Natural killer cell (primary cell): Measurements from ENCODE around the gene INPP5F. TPM values are rescaled to one million over a fixed set of nuclear protein-coding genes. Genes with fewer than 3 reads are reported as not detected.

Experiments
- ATAC-seq, 3 donors: fragments of 150-1000 bp in 2 of 3; fragments of 200-7000 bp in 1 of 3; cut with Tn5 transposase; 1 replicate in 1 of 3; 2 replicates in 2 of 3; pipeline ENCODE4 v1.10.0; 2021; ENCODE audit warnings: mild to moderate bottlenecking in 2 of 3, moderate library complexity in 2 of 3
- DNase-seq, 2 donors: peaks; one replicate each; pipeline versions ENCODE4 v3.0.0 to v3.0.0-alpha.2; 2013 to 2021; ENCODE audit warnings: mixed read lengths in 1 of 2
- H3K27ac ChIP-seq: one replicate; pipeline ENCODE4 v1.5.1; 2013; ENCODE audit warnings: mild to moderate bottlenecking, low read length
- H3K27me3 ChIP-seq: one replicate; pipeline ENCODE4 v1.6.1; 2013; ENCODE audit warnings: low read length; ENCODE audit not compliant: control insufficient read depth, insufficient read depth
- H3K36me3 ChIP-seq: one replicate; pipeline ENCODE4 v1.6.1; 2013; ENCODE audit warnings: low read length; ENCODE audit not compliant: control insufficient read depth, insufficient read depth
- H3K4me1 ChIP-seq: one replicate; pipeline ENCODE4 v1.6.1; 2013; ENCODE audit warnings: low read length; ENCODE audit not compliant: control insufficient read depth, insufficient read depth
- H3K4me3 ChIP-seq: one replicate; pipeline ENCODE4 v1.5.1; 2013; ENCODE audit warnings: low read length
- H3K9me3 ChIP-seq: one replicate; pipeline ENCODE4 v1.6.1; 2013; ENCODE audit warnings: low read length; ENCODE audit not compliant: control insufficient read depth, insufficient read depth
- H3K27ac Mint-ChIP-seq, 2 donors: one replicate each; pipeline ENCODE4 v1.8.0; 2022; ENCODE audit warnings: mild to moderate bottlenecking in 2 of 2, mixed read lengths in 2 of 2, moderate library complexity in 1 of 2
- H3K27me3 Mint-ChIP-seq, 2 donors: one replicate each; pipeline ENCODE4 v1.8.0; 2022; ENCODE audit warnings: low read depth in 2 of 2, mixed read lengths in 2 of 2
- H3K36me3 Mint-ChIP-seq: one replicate; pipeline ENCODE4 v1.8.0; 2022; ENCODE audit warnings: mixed read lengths
- H3K4me1 Mint-ChIP-seq, 2 donors: one replicate each; pipeline ENCODE4 v1.8.0; 2022; ENCODE audit warnings: mixed read lengths in 2 of 2
- H3K4me3 Mint-ChIP-seq: one replicate; pipeline ENCODE4 v1.8.0; 2022; ENCODE audit warnings: mild to moderate bottlenecking, moderate library complexity, mixed read lengths
- H3K9me3 Mint-ChIP-seq, 2 donors: one replicate each; pipeline ENCODE4 v1.8.0; 2022; ENCODE audit warnings: mixed read lengths in 2 of 2
- WGBS: methylation state at CpG from one replicate; pipeline ENCODE4 v1.1.7; 2013; ENCODE audit warnings: missing lambda C conversion rate; ENCODE audit not compliant: insufficient coverage; 5-methylcytosine and 5-hydroxymethylcytosine counted together
- intact Hi-C: fragments of 100-400 bp; cut with micrococcal nuclease; formaldehyde crosslinking; loops from one replicate; pipeline ENCODE4 v1.14.2; 2022
- total RNA-seq, 4 donors: library from RNA; stranded (reverse); fragments of 120-200 nt in 1 of 4; gene quantifications; one replicate each; pipeline versions ENCODE4 v1.2.3 to v1.2.4, GENCODE V29; 2013 to 2022
- TF ChIP-seq, protein P1 (sequence below): fragments of 200-600 bp; IDR thresholded peaks from one replicate; pipeline ENCODE4 v1.8.0; 2022; ENCODE audit warnings: antibody characterized with exemption

INPP5F gene
- total RNA-seq, 3 donors from 2014 or later (not counting 1 experiment from before 2014, with no cell fraction given): 12.8 to 18.2 (median 15.8) TPM

DNA sequence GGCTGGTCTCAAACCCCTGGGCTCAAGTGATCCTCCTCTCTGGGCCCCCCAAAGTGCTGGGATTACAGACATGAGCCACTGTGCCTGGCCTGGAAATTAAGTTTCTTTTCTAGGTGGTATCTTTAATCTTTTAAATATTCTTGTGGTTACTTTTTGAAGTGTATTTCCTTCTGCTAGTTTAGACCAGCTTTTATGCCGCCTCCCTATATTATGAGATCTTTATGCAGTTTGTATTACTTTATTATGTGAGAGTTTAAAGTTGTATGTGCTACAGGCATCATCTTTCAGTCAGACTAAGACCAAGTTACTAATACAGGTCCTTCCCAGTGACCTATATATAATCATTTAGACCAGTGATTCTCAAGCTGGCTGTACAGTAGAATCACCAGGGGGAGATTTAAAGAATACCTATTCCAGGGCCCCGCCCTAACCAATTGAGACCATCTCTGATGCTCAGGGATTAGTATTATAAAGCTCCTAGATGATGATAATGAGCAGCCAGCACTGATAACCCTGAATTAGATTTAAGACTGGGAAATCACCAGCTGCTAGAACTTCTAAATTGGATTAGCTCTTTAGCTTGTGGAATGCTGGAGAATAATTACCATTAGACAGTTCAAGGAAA is 11.3 kb downstream of the INPP5F start:
- Histone ChIP-seq H3K4me3 (no peak overlapping the region), H3K27me3 (no peaks in the 10 kb centered on the region), H3K36me3 (no peaks in the 10 kb centered on the region), H3K9me3 (no peaks in the 10 kb centered on the region), H3K4me1 (peaks cover 3% of the 10 kb centered on the region), H3K27ac (no peak overlapping the region)
- Mint-ChIP-seq H3K27ac (peak overlapping the region; percentile 14 to 32), H3K9me3 (no peaks in the 10 kb centered on the region), H3K27me3 (no peaks in the 10 kb centered on the region), H3K4me1 (peaks cover 25 to 29% of the 10 kb centered on the region in 2 donors), H3K36me3 (no peaks in the 10 kb centered on the region), H3K4me3 (no peak overlapping the region)
- ATAC-seq (no peak), DNase-seq (no peak)
- 100% methylated on average over 1 of the region's 2 CpGs for WGBS
- TF ChIP-seq, protein P1, sequence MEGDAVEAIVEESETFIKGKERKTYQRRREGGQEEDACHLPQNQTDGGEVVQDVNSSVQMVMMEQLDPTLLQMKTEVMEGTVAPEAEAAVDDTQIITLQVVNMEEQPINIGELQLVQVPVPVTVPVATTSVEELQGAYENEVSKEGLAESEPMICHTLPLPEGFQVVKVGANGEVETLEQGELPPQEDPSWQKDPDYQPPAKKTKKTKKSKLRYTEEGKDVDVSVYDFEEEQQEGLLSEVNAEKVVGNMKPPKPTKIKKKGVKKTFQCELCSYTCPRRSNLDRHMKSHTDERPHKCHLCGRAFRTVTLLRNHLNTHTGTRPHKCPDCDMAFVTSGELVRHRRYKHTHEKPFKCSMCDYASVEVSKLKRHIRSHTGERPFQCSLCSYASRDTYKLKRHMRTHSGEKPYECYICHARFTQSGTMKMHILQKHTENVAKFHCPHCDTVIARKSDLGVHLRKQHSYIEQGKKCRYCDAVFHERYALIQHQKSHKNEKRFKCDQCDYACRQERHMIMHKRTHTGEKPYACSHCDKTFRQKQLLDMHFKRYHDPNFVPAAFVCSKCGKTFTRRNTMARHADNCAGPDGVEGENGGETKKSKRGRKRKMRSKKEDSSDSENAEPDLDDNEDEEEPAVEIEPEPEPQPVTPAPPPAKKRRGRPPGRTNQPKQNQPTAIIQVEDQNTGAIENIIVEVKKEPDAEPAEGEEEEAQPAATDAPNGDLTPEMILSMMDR: no peak
- intact Hi-C loops: no loop called here

DNA sequence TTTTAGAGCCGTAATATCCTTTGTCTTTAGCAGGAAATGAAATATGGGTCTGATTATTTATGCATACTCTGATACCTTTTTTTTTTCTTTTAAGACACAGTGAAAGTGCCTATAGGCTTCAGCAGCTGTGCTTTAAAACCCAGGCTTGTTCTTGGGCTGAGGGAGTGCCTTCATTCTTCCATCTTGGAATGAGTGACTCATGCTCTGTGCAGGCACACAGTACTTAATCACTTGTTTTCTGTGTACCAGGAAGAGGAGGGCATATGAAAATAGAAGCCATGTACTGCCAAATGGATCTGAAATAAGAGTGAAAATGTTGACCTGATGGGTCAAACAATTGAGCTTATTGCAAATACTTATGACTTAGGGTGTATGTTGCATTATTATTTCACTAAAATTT is 12.0 kb downstream of the INPP5F start:
- TF ChIP-seq, protein P1: no peak
- WGBS: no CpG with 5 or more reads among the region's 1 CpG
- intact Hi-C loops: no loop called here

DNA sequence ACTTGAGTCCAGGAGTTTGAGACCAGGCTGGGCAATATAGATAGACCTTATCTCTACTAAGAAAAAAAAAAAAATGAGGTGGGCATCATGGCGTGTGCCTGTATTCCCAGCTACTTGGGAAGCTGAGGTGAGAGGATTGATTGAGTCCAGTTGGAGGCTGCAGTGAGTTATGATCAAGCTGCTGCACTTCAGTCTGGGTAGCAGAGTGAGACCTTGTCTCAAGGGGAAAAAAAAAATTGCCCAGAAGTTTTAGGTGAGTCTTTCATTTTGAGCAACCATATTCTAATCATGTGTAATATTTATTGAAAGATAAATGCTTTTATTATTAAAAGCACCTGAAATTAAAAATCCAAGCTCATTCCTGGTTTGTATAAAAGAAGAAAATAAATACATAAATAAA is 13.1 kb downstream of the INPP5F start:
- H3K4me3 Mint-ChIP-seq: no peak overlapping the region
- DNase-seq (no peak), ATAC-seq (no peak)
- Histone ChIP-seq H3K9me3 (no peaks in the 10 kb centered on the region), H3K4me3 (no peak overlapping the region), H3K27ac (no peak overlapping the region), H3K4me1 (peaks cover 3% of the 10 kb centered on the region), H3K36me3 (no peaks in the 10 kb centered on the region), H3K27me3 (no peaks in the 10 kb centered on the region)
- no peaks in the 10 kb centered on the region for H3K36me3 Mint-ChIP-seq
- peak overlapping the region in 1 of 2 donors; percentile 5 for H3K27ac Mint-ChIP-seq
- 94% methylated on average over 1 of the region's 1 CpG for WGBS
- H3K9me3 Mint-ChIP-seq: no peaks in the 10 kb centered on the region
- H3K4me1 Mint-ChIP-seq: peaks cover 25 to 29% of the 10 kb centered on the region in 2 donors
- TF ChIP-seq, protein P1: no peak
- no peaks in the 10 kb centered on the region for H3K27me3 Mint-ChIP-seq
- intact Hi-C loops: no loop called here

More for the DNA sequence above, 12.0 kb downstream of the INPP5F start:
- ATAC-seq: peak in 2 of 3 donors; percentile 24 to 64
- Mint-ChIP-seq H3K27ac (peak overlapping the region; percentile 14 to 32), H3K4me1 (peaks cover 25 to 29% of the 10 kb centered on the region in 2 donors), H3K4me3 (no peak overlapping the region), H3K27me3 (no peaks in the 10 kb centered on the region), H3K9me3 (no peaks in the 10 kb centered on the region), H3K36me3 (no peaks in the 10 kb centered on the region)
- no peaks in the 10 kb centered on the region for H3K9me3 ChIP-seq
- peak in 1 of 2 donors; percentile 21 for DNase-seq
- H3K27ac ChIP-seq: no peak overlapping the region
- H3K27me3 ChIP-seq: no peaks in the 10 kb centered on the region
- peaks cover 3% of the 10 kb centered on the region for H3K4me1 ChIP-seq
- no peak overlapping the region for H3K4me3 ChIP-seq
- no peaks in the 10 kb centered on the region for H3K36me3 ChIP-seq

DNA sequence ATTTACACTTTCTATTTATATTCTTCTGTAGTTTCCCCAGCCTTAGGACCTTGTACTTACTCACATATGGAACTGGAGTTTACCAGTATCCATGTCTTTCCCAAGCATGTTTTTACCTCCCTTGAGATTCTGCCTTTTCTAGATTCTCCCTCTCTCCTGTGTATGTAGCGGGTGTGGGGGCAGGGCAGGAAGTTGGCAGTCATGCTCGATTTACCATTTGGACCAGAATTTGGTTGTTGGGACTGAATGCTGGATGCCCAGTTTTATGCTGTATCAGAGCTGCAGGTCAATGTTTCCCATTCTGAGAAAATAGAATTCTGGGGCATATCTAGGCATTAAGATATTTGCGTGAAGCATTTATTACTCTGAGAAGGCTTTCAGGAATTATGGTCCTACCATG is 14.2 kb downstream of the INPP5F start:
- intact Hi-C loops: no loop called here
- 93% methylated on average over 3 of the region's 3 CpGs for WGBS
- H3K27ac Mint-ChIP-seq: no peak overlapping the region

More for the DNA sequence above, 14.2 kb downstream of the INPP5F start:
- Histone ChIP-seq H3K4me3 (no peak overlapping the region), H3K9me3 (no peaks in the 10 kb centered on the region), H3K4me1 (peaks cover 3% of the 10 kb centered on the region), H3K27ac (no peak overlapping the region), H3K27me3 (no peaks in the 10 kb centered on the region), H3K36me3 (no peaks in the 10 kb centered on the region)
- no peak for ATAC-seq
- H3K4me1 Mint-ChIP-seq: peaks cover 25 to 29% of the 10 kb centered on the region in 2 donors
- no peak overlapping the region for H3K4me3 Mint-ChIP-seq
- H3K27me3 Mint-ChIP-seq: no peaks in the 10 kb centered on the region
- no peaks in the 10 kb centered on the region for H3K36me3 Mint-ChIP-seq
- no peak for DNase-seq
- TF ChIP-seq, protein P1: no peak
- no peaks in the 10 kb centered on the region for H3K9me3 Mint-ChIP-seq
